ENCODE results near the gene RAB26. TPM values are rescaled to one million over a fixed set of nuclear protein-coding genes. Genes with fewer than 3 reads are reported as not detected.

The RAB26 gene, protein sequence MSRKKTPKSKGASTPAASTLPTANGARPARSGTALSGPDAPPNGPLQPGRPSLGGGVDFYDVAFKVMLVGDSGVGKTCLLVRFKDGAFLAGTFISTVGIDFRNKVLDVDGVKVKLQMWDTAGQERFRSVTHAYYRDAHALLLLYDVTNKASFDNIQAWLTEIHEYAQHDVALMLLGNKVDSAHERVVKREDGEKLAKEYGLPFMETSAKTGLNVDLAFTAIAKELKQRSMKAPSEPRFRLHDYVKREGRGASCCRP
- 0.26 and 0.65 TPM in 2 replicates for total RNA-seq

DNA sequence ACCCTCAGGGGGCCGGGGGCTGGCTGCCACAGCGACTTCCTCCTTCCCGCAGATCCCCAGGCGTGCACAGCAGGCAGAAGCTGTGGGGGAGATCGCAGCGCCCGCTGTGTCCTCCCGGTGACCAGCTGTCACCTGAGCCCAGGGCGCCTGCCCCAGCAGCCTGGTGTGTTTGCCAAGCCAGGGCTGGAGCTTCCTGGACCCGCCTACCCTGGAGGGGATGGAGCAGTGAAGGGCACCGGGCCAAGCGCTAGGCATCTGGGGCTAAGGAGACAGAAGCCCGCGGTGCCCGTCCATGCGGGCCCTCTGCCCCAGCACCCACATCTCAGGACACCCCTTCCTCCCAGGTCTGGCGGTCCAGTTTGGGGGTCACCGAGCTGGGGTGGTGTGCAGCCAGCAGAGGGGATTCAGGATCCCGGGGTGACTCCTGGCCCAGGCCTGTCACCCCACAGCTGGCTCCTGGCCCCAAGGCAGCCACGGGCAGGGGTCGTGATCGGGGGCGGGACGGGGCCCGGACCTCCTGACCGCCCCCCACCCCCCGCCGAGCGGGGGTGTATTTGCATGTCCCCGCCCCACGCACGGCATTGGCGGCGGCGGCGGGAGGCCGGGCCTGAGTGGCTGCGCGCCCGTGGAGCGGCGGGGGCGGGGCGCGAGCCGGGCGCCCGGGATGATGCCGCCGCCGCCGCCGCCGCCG is at the start of gene RAB26:
TSS of gene RAB26 (plus strand) at position 645 of the 691 bp plus-strand sequence. CDS start 159 bp downstream, outside the sequence.

DNA sequence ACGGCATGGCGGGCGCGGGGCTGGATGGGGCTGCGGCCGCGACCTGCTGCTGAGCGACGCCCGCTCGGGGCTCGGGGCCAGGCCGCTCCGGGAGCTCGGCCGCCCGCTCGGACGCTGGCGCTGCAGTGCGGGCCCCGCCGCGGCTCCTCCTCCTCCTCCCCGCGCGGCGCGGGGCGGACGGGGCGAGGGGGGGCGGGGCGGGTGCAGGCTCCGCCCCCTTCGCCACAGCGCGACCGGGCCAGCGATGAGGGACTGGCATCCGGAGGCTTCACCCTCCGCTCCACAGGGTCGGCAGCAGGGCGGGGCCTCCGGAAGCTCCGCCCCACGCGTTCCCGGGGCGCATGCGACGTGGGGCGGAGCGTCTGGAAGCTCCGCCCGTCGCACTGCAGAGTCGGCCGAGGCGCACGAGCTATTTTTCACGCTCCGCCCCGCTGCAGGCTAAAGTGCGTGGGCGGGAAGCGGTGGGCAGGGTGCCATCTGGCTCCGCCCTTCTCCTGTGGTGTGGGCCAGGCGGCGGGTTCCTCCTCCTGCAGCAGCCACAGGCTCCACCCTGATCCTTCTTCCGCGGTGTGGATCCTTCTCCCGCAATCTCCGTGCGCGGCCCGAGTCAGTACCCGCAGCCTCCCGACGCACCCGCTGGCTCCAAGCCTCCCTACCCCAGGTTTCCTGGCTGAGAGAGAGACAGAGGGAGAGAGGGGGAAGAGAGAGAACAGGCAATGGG is 12.5 kb upstream of the RAB26 start, which contains the start of gene PKD1:
TSS of gene PKD1 (minus strand) at position 129 of the 721 bp plus-strand sequence. CDS start 209 bp downstream, outside the sequence.

DNA sequence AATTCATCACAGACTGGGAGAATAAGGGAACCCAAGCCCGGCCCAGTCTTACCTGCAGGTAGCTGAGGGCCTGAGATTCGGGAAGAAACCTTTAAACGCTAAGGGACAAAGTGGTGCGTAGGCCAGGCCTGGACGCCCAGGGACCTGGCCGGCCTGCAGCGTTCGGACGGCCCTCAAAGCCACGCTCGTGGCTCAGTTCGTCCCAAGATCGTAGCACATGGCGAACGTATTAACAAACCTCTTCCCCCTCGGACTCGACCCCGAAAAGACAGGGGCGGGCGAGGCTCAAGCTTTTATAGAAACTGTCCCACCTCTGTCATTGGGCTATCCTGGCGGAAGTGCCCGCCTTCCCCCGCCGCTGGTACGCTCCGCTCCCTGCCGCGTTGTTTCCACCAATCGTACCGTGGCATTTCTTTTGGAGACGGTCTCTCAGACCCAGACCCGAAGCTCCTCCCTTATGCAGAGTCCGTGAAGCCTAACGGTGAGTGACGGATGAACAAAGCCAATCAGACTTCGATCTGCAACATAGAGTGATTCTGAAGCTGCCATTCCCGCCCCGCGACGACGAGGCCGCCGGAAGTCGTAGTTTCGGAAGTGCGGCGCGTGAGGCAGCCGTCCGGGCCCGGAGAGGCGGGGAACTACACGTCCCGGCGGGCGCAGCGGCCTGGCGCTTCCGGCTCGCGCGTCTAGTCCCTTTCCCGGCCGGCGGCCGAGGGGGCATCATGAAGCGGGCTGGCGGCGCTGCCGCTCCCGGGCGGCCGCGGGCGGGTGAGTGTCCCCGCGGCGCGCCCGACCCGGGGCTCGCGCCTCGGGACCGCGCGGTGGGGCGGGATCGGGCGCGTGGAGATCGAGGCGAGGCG is 6.9 kb downstream of the RAB26 start, which contains the start of gene TRAF7:
TSS of gene TRAF7 (plus strand) at position 692 of the 860 bp plus-strand sequence. CDS start 8,139 bp downstream, outside the sequence.

DNA sequence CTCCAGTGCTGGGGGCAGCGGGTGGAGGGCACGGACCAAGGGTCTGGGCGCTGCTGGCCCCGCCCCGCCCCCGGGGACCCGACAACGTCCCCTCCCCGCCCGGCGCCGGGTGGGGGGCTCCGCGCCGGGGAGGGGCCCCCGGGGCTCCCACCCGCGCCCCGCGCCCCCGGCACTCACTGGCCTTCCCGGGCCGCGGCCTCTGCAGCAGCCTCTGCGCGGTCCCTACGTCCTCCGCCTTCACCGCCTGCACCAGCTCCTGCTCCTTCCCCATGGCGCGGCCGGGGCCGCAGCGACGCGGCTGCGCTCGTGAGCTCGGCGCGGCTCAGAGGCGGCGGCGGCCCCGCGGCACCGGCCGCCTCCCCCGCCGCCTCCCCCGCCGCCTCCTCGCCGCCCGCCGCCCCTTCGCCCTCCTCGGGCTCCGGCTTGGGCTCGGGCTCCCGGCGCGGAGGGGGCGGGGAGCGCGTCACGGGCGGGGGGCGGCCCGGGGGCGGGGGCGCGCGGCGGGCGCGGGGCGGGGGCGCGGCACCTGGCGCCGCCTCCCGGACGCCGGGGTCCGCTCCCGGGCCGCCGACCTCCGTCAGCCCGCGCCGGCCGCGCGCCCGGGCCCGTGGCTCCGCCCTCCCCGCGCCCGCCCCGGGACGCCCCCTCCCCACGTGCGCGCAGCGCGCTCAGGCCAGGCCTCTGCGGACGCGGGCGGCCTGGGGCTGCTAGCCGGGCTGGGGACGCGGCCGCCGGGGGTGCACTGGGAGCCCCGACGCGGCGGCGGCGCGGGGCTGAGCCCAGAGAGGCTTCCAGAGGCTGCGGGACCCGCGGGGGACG is 47.9 kb downstream of the RAB26 start, which contains the start of gene CASKIN1:
TSS of gene CASKIN1 (minus strand) at position 444 of the 819 bp plus-strand sequence. CDS start at position 271, 173 bp downstream.

Other genes starting within 250 kb of the RAB26 start
- gene HS3ST6, start 230.2 kb upstream of the RAB26 start, total RNA-seq: not detected in 2 replicates
- 8.4 and 11.8 TPM in 2 replicates for gene MSRB1, start 205.4 kb upstream of the RAB26 start, total RNA-seq
- not detected in 2 replicates for gene RPL3L, start 193.9 kb upstream of the RAB26 start, total RNA-seq
- gene NDUFB10, start 189.1 kb upstream of the RAB26 start, total RNA-seq: 122 and 128 TPM in 2 replicates
- 3,346 and 3,366 TPM in 2 replicates for gene RPS2, start 183.8 kb upstream of the RAB26 start, total RNA-seq
- gene RNF151, start 181.8 kb upstream of the RAB26 start, total RNA-seq: not detected in 2 replicates
- 21.0 and 27.2 TPM in 2 replicates for gene TBL3, start 176.6 kb upstream of the RAB26 start, total RNA-seq
- gene NOXO1, start 167.2 kb upstream of the RAB26 start, total RNA-seq: 0.09 and 0.11 TPM in 2 replicates
- gene GFER, start 164.4 kb upstream of the RAB26 start, total RNA-seq: 8.9 and 9.1 TPM in 2 replicates
- 1.2 and 2.2 TPM in 2 replicates for gene SYNGR3, start 158.7 kb upstream of the RAB26 start, total RNA-seq
- 8.1 and 8.8 TPM in 2 replicates for gene ZNF598, start 138.8 kb upstream of the RAB26 start, total RNA-seq
- 0.43 and 0.52 TPM in 2 replicates for gene NPW, start 128.8 kb upstream of the RAB26 start, total RNA-seq
- 40.3 and 40.6 TPM in 2 replicates for gene NHERF2, start 121.7 kb upstream of the RAB26 start, total RNA-seq
- 25.9 and 29.7 TPM in 2 replicates for gene NTHL1, start 100.8 kb upstream of the RAB26 start, total RNA-seq
- 27.5 and 28.2 TPM in 2 replicates for gene TSC2, start 100.6 kb upstream of the RAB26 start, total RNA-seq
- gene PKD1, start 12.7 kb upstream of the RAB26 start, total RNA-seq: 18.9 and 20.3 TPM in 2 replicates
- 54.2 and 60.4 TPM in 2 replicates for gene TRAF7, start 7.2 kb downstream of the RAB26 start, total RNA-seq
- 0.17 and 0.43 TPM in 2 replicates for gene CASKIN1, start 48.0 kb downstream of the RAB26 start, total RNA-seq
- 10.6 and 10.7 TPM in 2 replicates for gene MLST8, start 56.8 kb downstream of the RAB26 start, total RNA-seq
- gene BRICD5, start 62.2 kb downstream of the RAB26 start, total RNA-seq: 1.1 and 1.7 TPM in 2 replicates
- 5.9 and 9.1 TPM in 2 replicates for gene PGP, start 66.2 kb downstream of the RAB26 start, total RNA-seq
- 20.9 and 22.1 TPM in 2 replicates for gene E4F1, start 75.0 kb downstream of the RAB26 start, total RNA-seq
- 0.22 and 0.26 TPM in 2 replicates for gene DNASE1L2, start 87.8 kb downstream of the RAB26 start, total RNA-seq
- 27.7 and 31.9 TPM in 2 replicates for gene ECI1, start 103.0 kb downstream of the RAB26 start, total RNA-seq
- gene RNPS1, start 119.5 kb downstream of the RAB26 start, total RNA-seq: 29.7 and 44.9 TPM in 2 replicates
- gene ABCA3, start 192.1 kb downstream of the RAB26 start, total RNA-seq: 11.4 and 20.8 TPM in 2 replicates

Data from dermis lymphatic vessel endothelial cell (primary cell).